A673 (cell line): ENCODE measurements around the gene MPZL2.

Experiments
- CTCF ChIP-seq: fragments of 300-800, 200-600 bp; sonication (generic); conservative IDR thresholded peaks from 2 replicates; pipeline ENCODE4 v1.5.1; 2017; ENCODE audit warnings: low read depth, mild to moderate bottlenecking, antibody characterized with exemption, low read length, moderate library complexity, mixed read lengths
- EZH2 ChIP-seq: fragments of 200-600 bp; sonication (generic); IDR thresholded peaks from 2 replicates; pipeline ENCODE4 v1.6.1; 2017; ENCODE audit warnings: borderline replicate concordance, low read depth, mild to moderate bottlenecking, mixed read lengths, antibody characterized with exemption, low read length; ENCODE audit not compliant: poor library complexity, severe bottlenecking

GRCh38 chr11:118214210-118214914 lies 49.7 kb downstream of the MPZL2 start:
- TF ChIP-seq CTCF (no peak), EZH2 (no peak)
